DMS 273 treated with DMSO at 0.1 percent for 48 hours (cell line): ENCODE results near the gene LEKR1.

Experiments used
- DNase-seq: peaks from one replicate; lab custom pipeline; 2025; lab: John Stamatoyannopoulos, UW

Gene LEKR1

GRCh38 chr3:157081626-157082210 is 255.6 kb downstream of the LEKR1 start:
- no peak for DNase-seq

- DNase-seq: no peak
These were observed 256.3 kb downstream of the LEKR1 start for GRCh38 chr3:157082305-157082982.

GRCh38 chr3:157083824-157084223 is 257.7 kb downstream of the LEKR1 start:
- no peak for DNase-seq

GRCh38 chr3:157086060-157086750 is 260.1 kb downstream of the LEKR1 start:
- no peak for DNase-seq

- DNase-seq: no peak
These were observed 260.6 kb downstream of the LEKR1 start for GRCh38 chr3:157086775-157087174.

- DNase-seq: no peak
These were observed 261.2 kb downstream of the LEKR1 start for GRCh38 chr3:157087373-157087772.

- DNase-seq: no peak
These were observed 261.8 kb downstream of the LEKR1 start for GRCh38 chr3:157087780-157088600.

- DNase-seq: no peak
These were observed 262.7 kb downstream of the LEKR1 start for GRCh38 chr3:157088601-157089454.

- no peak for DNase-seq
These were observed 263.5 kb downstream of the LEKR1 start for GRCh38 chr3:157089455-157090221.

- no peak for DNase-seq
These were observed 265.1 kb downstream of the LEKR1 start for GRCh38 chr3:157091083-157091833.

GRCh38 chr3:157092230-157092629 is 266.1 kb downstream of the LEKR1 start:
- no peak for DNase-seq

GRCh38 chr3:157093096-157093495 is 266.9 kb downstream of the LEKR1 start:
- DNase-seq: no peak

GRCh38 chr3:157094301-157094700 is 268.1 kb downstream of the LEKR1 start:
- no peak for DNase-seq

GRCh38 chr3:157094751-157095480 is 268.8 kb downstream of the LEKR1 start:
- DNase-seq: no peak
